K562 (cell line): ENCODE results near the gene PDLIM7. TPM values are rescaled to one million over a fixed set of nuclear protein-coding genes. Genes with fewer than 3 reads are reported as not detected.

Source experiments
- ATF3 ChIP-seq, 2 experiments: fragments of 450-650 bp in 1 of 2; sonication (generic) in 1 of 2; formaldehyde crosslinking in 1 of 2; IDR thresholded peaks in 1 of 2; conservative IDR thresholded peaks in 1 of 2; 2 replicates each; pipeline versions ENCODE4 v1.6.1 to v1.8.1; 2016 to 2023; ENCODE audit warnings: mild to moderate bottlenecking in 2 of 2, moderate library complexity in 2 of 2, inconsistent platforms in 1 of 2, missing genetic modification reagents in 1 of 2
- ATF4 ChIP-seq: fragments of 450-650 bp; formaldehyde crosslinking; IDR thresholded peaks from 2 replicates; pipeline ENCODE4 v1.4.0; 2022; ENCODE audit warnings: mild to moderate bottlenecking, moderate library complexity
- CLOCK ChIP-seq: fragments of 250-450 bp; sonication (Bioruptor Pico); IDR thresholded peaks from 2 replicates; pipeline ENCODE4 v1.4.0; 2020; ENCODE audit warnings: mild to moderate bottlenecking, moderate library complexity, borderline replicate concordance
- JUND ChIP-seq, 2 experiments: IDR thresholded peaks; 2 replicates in 1 of 2; 3 replicates in 1 of 2; pipeline ENCODE4 v1.6.1; 2011; ENCODE audit warnings: borderline replicate concordance in 2 of 2, low read depth in 2 of 2, low read length in 2 of 2, improper control_type of control experiment in 1 of 2, missing biosample characterization in 1 of 2, missing genetic modification characterization in 1 of 2, missing genetic modification reagents in 1 of 2
- KLF6 ChIP-seq: fragments of 250-450 bp; sonication (Bioruptor Pico); IDR thresholded peaks from 2 replicates; pipeline ENCODE4 v1.4.0; 2020; ENCODE audit warnings: mild to moderate bottlenecking, moderate library complexity, borderline replicate concordance
- MAZ ChIP-seq, 2 experiments: fragments of 450-650 bp in 1 of 2; sonication (generic) in 1 of 2; formaldehyde crosslinking; IDR thresholded peaks in 1 of 2; conservative IDR thresholded peaks in 1 of 2; 2 replicates each; pipeline versions ENCODE4 v1.4.0 to v1.5.0; 2020; ENCODE audit warnings: mild to moderate bottlenecking in 1 of 2, missing genetic modification reagents in 1 of 2
- PTRF ChIP-seq: fragments of 450-650 bp; IDR thresholded peaks from 2 replicates; pipeline ENCODE4 v1.6.1; 2016; ENCODE audit warnings: mild to moderate bottlenecking, missing genetic modification characterization, missing compliant biosample characterization
- SAFB2 ChIP-seq: fragments of 200-400 bp; formaldehyde crosslinking; IDR thresholded peaks from 2 replicates; pipeline ENCODE4 v1.6.1; 2018; ENCODE audit warnings: borderline replicate concordance, low read length, low read depth, moderate library complexity; ENCODE audit not compliant: severe bottlenecking
- TAF9B ChIP-seq: fragments of 450-650 bp; IDR thresholded peaks from 2 replicates; pipeline ENCODE4 v1.6.1; 2018; ENCODE audit warnings: mild to moderate bottlenecking; ENCODE audit not compliant: partially characterized antibody
- THAP7 ChIP-seq: fragments of 250-450 bp; sonication (Bioruptor Pico); IDR thresholded peaks from 2 replicates; pipeline ENCODE4 v1.5.0; 2021
- ZBTB34 ChIP-seq: fragments of 250-450 bp; sonication (Bioruptor Pico); IDR thresholded peaks from 2 replicates; pipeline ENCODE4 v1.8.0; 2021; ENCODE audit warnings: mild to moderate bottlenecking, moderate library complexity
- ZNF239 ChIP-seq: fragments of 250-450 bp; sonication (Bioruptor Pico); IDR thresholded peaks from 2 replicates; pipeline ENCODE4 v1.4.0; 2020; ENCODE audit warnings: mild to moderate bottlenecking
- ZNF644 ChIP-seq: fragments of 200-800 bp; sonication (Bioruptor generic); IDR thresholded peaks from 2 replicates; pipeline ENCODE4 v1.6.1; 2016; ENCODE audit warnings: low read depth, missing genetic modification characterization, missing compliant biosample characterization
- ZNF778 ChIP-seq: fragments of 450-650 bp; formaldehyde crosslinking; IDR thresholded peaks from 2 replicates; pipeline ENCODE4 v1.4.0; 2020; ENCODE audit warnings: mild to moderate bottlenecking, moderate library complexity
- polyA plus RNA-seq, 8 experiments: library from polyadenylated mRNA; depleted of rRNA in 4 of 8; stranded (reverse) in 5 of 8; unstranded in 3 of 8; fragments of >200 nt; fragmentation: Nextera tagmentation in 2 of 8; fragmentation: Illumina TruSeq in 1 of 8; extraction: Ambion mirVana in 2 of 8; extraction: Trizol in 1 of 8; gene quantifications; 2 replicates each; pipeline versions ENCODE4 v1.2.1 to v1.2.3, GENCODE V29; 2011 to 2014; ENCODE audit warnings: inconsistent platforms in 1 of 8, missing spikeins in 1 of 8
- total RNA-seq, 7 experiments: library from RNA; depleted of rRNA in 6 of 7; stranded (reverse); fragments of >200 nt in 6 of 7; fragmentation: Illumina TruSeq in 2 of 7; extraction: Trizol in 2 of 7; gene quantifications; 2 replicates each; pipeline versions ENCODE4 v1.2.1 to v1.2.3, GENCODE V29; 2011 to 2021; ENCODE audit warnings: low replicate concordance in 1 of 7
- TF ChIP-seq, protein P1 (sequence below): fragments of 450-650 bp; IDR thresholded peaks from 2 replicates; pipeline ENCODE4 v1.6.1; 2016; ENCODE audit warnings: low read depth, mild to moderate bottlenecking, moderate library complexity
- TF ChIP-seq, protein P2 (sequence below): fragments of 250-450 bp; sonication (Bioruptor Pico); IDR thresholded peaks from 2 replicates; pipeline ENCODE4 v1.8.0; 2022; ENCODE audit warnings: inconsistent platforms

PDLIM7 gene
- total and polyA plus RNA-seq, 9 of the 15 experiments (the other 6 are each of a cell fraction or from before 2014, with no cell fraction given) = 2.1 to 124 (median 32.6) TPM

DNA sequence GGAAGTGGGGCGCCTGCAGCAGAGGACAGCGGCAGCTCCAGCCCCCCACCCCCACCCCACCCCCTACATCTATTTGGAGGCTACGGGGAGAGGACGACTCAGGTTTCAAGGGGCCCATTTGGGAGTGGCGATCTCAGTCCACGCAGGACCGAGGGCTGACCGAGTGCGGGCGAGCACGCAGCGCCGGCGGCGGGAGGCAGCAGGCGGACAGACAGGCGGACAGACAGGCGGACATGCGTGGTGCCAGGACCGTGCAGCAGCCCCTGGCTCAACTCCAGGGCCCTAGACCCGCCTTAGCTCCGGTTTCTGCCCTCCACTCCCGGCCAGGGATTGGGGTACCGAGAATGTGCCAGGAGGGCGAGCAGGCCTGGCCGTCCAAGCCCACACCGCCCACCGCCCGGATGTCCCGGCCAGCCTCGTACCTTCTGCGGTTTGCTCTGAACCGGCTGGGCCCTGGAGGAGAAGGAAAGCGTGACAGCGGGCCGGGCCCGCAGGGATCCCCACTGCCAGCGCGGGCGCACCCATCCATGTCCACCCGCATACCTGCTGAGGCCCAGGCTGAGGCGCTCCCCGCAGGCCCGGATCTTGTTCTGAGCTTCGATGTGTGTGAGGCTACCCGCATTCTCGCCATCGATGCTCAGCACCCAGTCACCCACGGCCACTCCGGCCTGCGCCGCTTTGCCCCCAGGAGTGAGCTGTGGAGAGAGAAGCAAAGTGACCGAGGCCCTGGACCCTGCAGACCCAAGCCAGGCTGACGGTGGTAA, 5.2 kb downstream of the PDLIM7 start (continued):
- TF ChIP-seq CLOCK (CRISPR knock-in tag) (no peak), ZBTB34 (no peak), ZNF778 (CRISPR knock-in tag) (no peak), ATF3 (IDR thresholded peaks at IDR 0.05) (no peak), ATF3 (CRISPR knock-in tag; conservative IDR thresholded peaks at IDR 0.05) (no peak), JUND (IDR thresholded peaks at IDR 0.05; ENCODE audit: borderline replicate concordance, low read depth, low read length) (no peak), JUND (tag; IDR thresholded peaks at IDR 0.05; ENCODE audit: borderline replicate concordance, low read depth, low read length) (no peak), THAP7 (CRISPR knock-in tag) (no peak), ZNF644 (no peak), KLF6 (no peak), ATF4 (no peak), TAF9B (no peak), PTRF (no peak), MAZ (CRISPR knock-in tag; conservative IDR thresholded peaks at IDR 0.05 in 1 of 2, IDR thresholded peaks at IDR 0.05 in 1 of 2) (no peak), SAFB2 (no peak), ZNF239 (CRISPR knock-in tag) (no peak)
- TF ChIP-seq, protein P1, sequence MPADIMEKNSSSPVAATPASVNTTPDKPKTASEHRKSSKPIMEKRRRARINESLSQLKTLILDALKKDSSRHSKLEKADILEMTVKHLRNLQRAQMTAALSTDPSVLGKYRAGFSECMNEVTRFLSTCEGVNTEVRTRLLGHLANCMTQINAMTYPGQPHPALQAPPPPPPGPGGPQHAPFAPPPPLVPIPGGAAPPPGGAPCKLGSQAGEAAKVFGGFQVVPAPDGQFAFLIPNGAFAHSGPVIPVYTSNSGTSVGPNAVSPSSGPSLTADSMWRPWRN = no peak
- TF ChIP-seq, protein P2, sequence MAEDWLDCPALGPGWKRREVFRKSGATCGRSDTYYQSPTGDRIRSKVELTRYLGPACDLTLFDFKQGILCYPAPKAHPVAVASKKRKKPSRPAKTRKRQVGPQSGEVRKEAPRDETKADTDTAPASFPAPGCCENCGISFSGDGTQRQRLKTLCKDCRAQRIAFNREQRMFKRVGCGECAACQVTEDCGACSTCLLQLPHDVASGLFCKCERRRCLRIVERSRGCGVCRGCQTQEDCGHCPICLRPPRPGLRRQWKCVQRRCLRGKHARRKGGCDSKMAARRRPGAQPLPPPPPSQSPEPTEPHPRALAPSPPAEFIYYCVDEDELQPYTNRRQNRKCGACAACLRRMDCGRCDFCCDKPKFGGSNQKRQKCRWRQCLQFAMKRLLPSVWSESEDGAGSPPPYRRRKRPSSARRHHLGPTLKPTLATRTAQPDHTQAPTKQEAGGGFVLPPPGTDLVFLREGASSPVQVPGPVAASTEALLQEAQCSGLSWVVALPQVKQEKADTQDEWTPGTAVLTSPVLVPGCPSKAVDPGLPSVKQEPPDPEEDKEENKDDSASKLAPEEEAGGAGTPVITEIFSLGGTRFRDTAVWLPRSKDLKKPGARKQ (CRISPR knock-in tag) = no peak
